Measurements from ENCODE around the gene USP32. TPM values are rescaled to one million over a fixed set of nuclear protein-coding genes. Genes with fewer than 3 reads are reported as not detected.
"Not testable (repeated sequence)": the region's sequence is repeated elsewhere in the genome, so short reads cannot be mapped to it uniquely, and the experiment has no call there.

The USP32 gene
- total and polyA plus RNA-seq, 2 of the 8 experiments (the other 6 are each of a cell fraction or from before 2014, with no cell fraction given), result 29.6 to 112 TPM

DNA sequence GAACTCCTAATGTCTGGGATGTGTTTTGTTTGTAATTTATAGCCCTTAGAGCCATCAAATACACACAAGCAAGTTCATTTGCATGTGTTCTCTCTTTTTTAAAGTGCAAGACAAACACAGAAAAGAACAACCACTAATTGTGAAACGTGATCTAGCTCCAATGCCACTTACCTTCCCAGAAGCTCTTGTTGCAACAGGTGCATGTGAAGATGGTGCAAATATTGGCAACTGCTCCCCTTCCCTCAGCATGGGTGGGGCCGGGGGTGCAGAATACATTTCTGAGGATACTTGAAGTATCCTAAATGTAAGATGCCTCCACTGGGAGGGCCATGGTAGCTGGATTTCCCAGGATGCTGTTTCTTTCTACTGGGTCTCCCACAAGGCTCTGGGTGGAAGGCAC lies 213.8 kb downstream of the USP32 start:
- H4K8ac ChIP-seq (ENCODE audit: extremely low read depth, insufficient read depth, low read length); POLR2A ChIA-PET (ENCODE audit: partially characterized antibody); H2AFZ ChIP-seq (ENCODE audit: low read length); FAIRE-seq; H4K5ac ChIP-seq (ENCODE audit: insufficient read length, low read depth, low read length); H3K79me2 ChIP-seq (ENCODE audit: control insufficient read depth in 1 of 2, insufficient read depth in 2 of 2, low read length in 2 of 2); H3K4me2 ChIP-seq (ENCODE audit: insufficient read depth in 1 of 2, low read depth in 2 of 2, low read length in 2 of 2); H3K14ac ChIP-seq (ENCODE audit: insufficient read length); H2AK5ac ChIP-seq (ENCODE audit: low read depth, low read length); H3K79me1 ChIP-seq (ENCODE audit: low read depth, low read length); H4K20me1 ChIP-seq (replicated peaks in 1 of 2; ENCODE audit: control insufficient read depth in 1 of 2, insufficient read depth in 2 of 2, low read length in 2 of 2); H3K27me3 ChIP-seq (replicated peaks in 1 of 4; ENCODE audit: control insufficient read depth in 3 of 4, extremely low read depth in 1 of 4, insufficient read depth in 3 of 4, low read length in 3 of 4); H3K23me2 ChIP-seq (ENCODE audit: low read depth, low read length); H3K9ac ChIP-seq (replicated peaks in 1 of 4; ENCODE audit: extremely low read depth in 1 of 4, low read depth in 3 of 4, low read length in 3 of 4); H2BK12ac ChIP-seq (ENCODE audit: low read depth, low read length); H3K56ac ChIP-seq (replicated peaks; ENCODE audit: insufficient read length, low read depth, low read length); H2BK15ac ChIP-seq (ENCODE audit: low read length); H2BK20ac ChIP-seq (ENCODE audit: low read length); CTCF ChIA-PET (ENCODE audit: partially characterized antibody); H3K18ac ChIP-seq (ENCODE audit: extremely low read depth, low read length); H3K9me3 ChIP-seq (ENCODE audit: insufficient read depth in 2 of 2, low read depth in 1 of 2, low read length in 1 of 2); H3K4ac ChIP-seq (replicated peaks; ENCODE audit: insufficient read length, low read depth, low read length); H2BK120ac ChIP-seq (replicated peaks; ENCODE audit: low read depth, low read length); H2BK5ac ChIP-seq (ENCODE audit: low read depth, low read length); H3K4me1 ChIP-seq (replicated peaks in 1 of 4; ENCODE audit: control insufficient read depth in 3 of 4, insufficient read depth in 4 of 4, low read length in 3 of 4); H3K4me3 ChIP-seq (ENCODE audit: extremely low read depth in 1 of 4, insufficient read depth in 2 of 4, low read depth in 3 of 4, low read length in 4 of 4); H4K91ac ChIP-seq (replicated peaks; ENCODE audit: insufficient read length, low read length); H3K27ac ChIP-seq (ENCODE audit: low read depth, low read length); DNase-seq (ENCODE audit: low read depth in 1 of 2, low spot score in 2 of 2); H3K23ac ChIP-seq (ENCODE audit: insufficient read length): not testable (repeated sequence)
- 88% methylated on average over 2 of the region's 2 CpGs; no CpG with 5 or more reads in 1 of the 2 experiments for WGBS, 2 experiments (ENCODE audit: extremely low coverage in 1 of 2, insufficient coverage in 1 of 2, insufficient read length in 1 of 2, insufficient replicate concordance in 2 of 2, low coverage in 1 of 2, low lambda C conversion rate in 2 of 2, missing lambda C conversion rate in 1 of 2)
- peaks cover 2 to 26% (median 8%) of the 10 kb centered on the region in 4 experiments; a peak in 7 of 8 replicates for H3K36me3 ChIP-seq (ENCODE audit: control insufficient read depth in 2 of 4, insufficient read depth in 4 of 4, low read length in 3 of 4)
